WTC11 (cell line): ENCODE measurements around the gene FAM20B. TPM values are rescaled to one million over a fixed set of nuclear protein-coding genes. Genes with fewer than 3 reads are reported as not detected.

Experiments used
- ATAC-seq: fragments of 200-7000 bp; cut with Tn5 transposase; 2 replicates; pipeline ENCODE4 v1.10.0; 2021; ENCODE audit warnings: mild to moderate bottlenecking, moderate library complexity
- CTCF ChIA-PET: fragments of 300-600 bp; sonication (Branson Sonifier 250); formaldehyde crosslinking; loops from one replicate; lab custom pipeline; 2021; ENCODE audit warnings: antibody characterized with exemption; lab: Charles Lee
- POLR2A ChIA-PET: fragments of 350-600 bp; sonication (Branson Sonifier 250); formaldehyde crosslinking; loops from one replicate; lab custom pipeline; 2021; ENCODE audit warnings: antibody characterized with exemption; lab: Charles Lee
- DNase-seq: peaks from one replicate; pipeline ENCODE4 v3.0.0; 2021; ENCODE audit warnings: low spot score
- H3K27ac Mint-ChIP-seq: 2 replicates; pipeline ENCODE4 v1.8.0; 2021; ENCODE audit warnings: mixed read lengths
- H3K27me3 Mint-ChIP-seq: 2 replicates; pipeline ENCODE4 v1.8.0; 2021; ENCODE audit warnings: low read depth, mild to moderate bottlenecking, moderate library complexity, mixed read lengths
- H3K36me3 Mint-ChIP-seq: 2 replicates; pipeline ENCODE4 v1.8.0; 2021; ENCODE audit warnings: mixed read lengths
- H3K4me1 Mint-ChIP-seq: 2 replicates; pipeline ENCODE4 v1.8.0; 2022; ENCODE audit warnings: mixed read lengths
- H3K4me3 Mint-ChIP-seq: 2 replicates; pipeline ENCODE4 v1.8.0; 2021; ENCODE audit warnings: mild to moderate bottlenecking, moderate library complexity, mixed read lengths
- H3K9me3 Mint-ChIP-seq: 2 replicates; pipeline ENCODE4 v1.8.0; 2021; ENCODE audit warnings: mixed read lengths
- AR ChIP-seq: fragments of 250-450 bp; sonication (Bioruptor Pico); IDR thresholded peaks from 2 replicates; pipeline ENCODE4 v1.9.0; 2021; ENCODE audit warnings: mild to moderate bottlenecking
- CDX4 ChIP-seq: fragments of 250-450 bp; sonication (Bioruptor Pico); IDR thresholded peaks from 2 replicates; pipeline ENCODE4 v1.9.0; 2021; ENCODE audit warnings: moderate library complexity, mild to moderate bottlenecking, inconsistent platforms, borderline replicate concordance
- CREB1 ChIP-seq: sonication (generic); formaldehyde crosslinking; IDR thresholded peaks from 2 replicates; pipeline ENCODE4 v1.8.0; 2023; ENCODE audit warnings: mild to moderate bottlenecking, missing genetic modification reagents
- CREM ChIP-seq: sonication (generic); formaldehyde crosslinking; IDR thresholded peaks from 2 replicates; pipeline ENCODE4 v1.8.1; 2022; ENCODE audit warnings: mild to moderate bottlenecking, missing genetic modification reagents, moderate library complexity
- NR1H2 ChIP-seq: sonication (generic); formaldehyde crosslinking; IDR thresholded peaks from 2 replicates; pipeline ENCODE4 v1.9.0; 2021; ENCODE audit warnings: mild to moderate bottlenecking, moderate library complexity, missing genetic modification reagents
- NR2C2 ChIP-seq: sonication (generic); formaldehyde crosslinking; IDR thresholded peaks from 2 replicates; pipeline ENCODE4 v1.8.0; 2022; ENCODE audit warnings: mild to moderate bottlenecking, missing genetic modification reagents
- SMAD4 ChIP-seq: sonication (generic); formaldehyde crosslinking; IDR thresholded peaks from 2 replicates; pipeline ENCODE4 v1.8.0; 2022; ENCODE audit warnings: mild to moderate bottlenecking, missing genetic modification reagents
- TCF7 ChIP-seq: sonication (generic); formaldehyde crosslinking; IDR thresholded peaks from 2 replicates; pipeline ENCODE4 v1.8.0; 2022; ENCODE audit warnings: mild to moderate bottlenecking, low read depth, missing genetic modification reagents, moderate library complexity
- TEAD4 ChIP-seq: sonication (generic); formaldehyde crosslinking; IDR thresholded peaks from 2 replicates; pipeline ENCODE4 v1.8.0; 2022; ENCODE audit warnings: mild to moderate bottlenecking, missing genetic modification reagents
- USF1 ChIP-seq: sonication (generic); formaldehyde crosslinking; IDR thresholded peaks from 2 replicates; pipeline ENCODE4 v1.8.0; 2022; ENCODE audit warnings: mild to moderate bottlenecking, missing genetic modification reagents
- ZNF138 ChIP-seq: sonication (generic); formaldehyde crosslinking; conservative IDR thresholded peaks from 2 replicates; pipeline ENCODE4 v1.8.1; 2022; ENCODE audit warnings: mild to moderate bottlenecking, moderate library complexity, missing genetic modification reagents
- ZNF219 ChIP-seq: sonication (generic); formaldehyde crosslinking; IDR thresholded peaks from 2 replicates; pipeline ENCODE4 v1.8.0; 2023; ENCODE audit warnings: missing genetic modification reagents, mild to moderate bottlenecking, borderline replicate concordance
- ZNF232 ChIP-seq: sonication (generic); formaldehyde crosslinking; IDR thresholded peaks from 2 replicates; pipeline ENCODE4 v1.8.0; 2022; ENCODE audit warnings: mild to moderate bottlenecking, missing genetic modification reagents
- ZNF281 ChIP-seq: sonication (generic); formaldehyde crosslinking; IDR thresholded peaks from 2 replicates; pipeline ENCODE4 v1.8.0; 2023; ENCODE audit warnings: mild to moderate bottlenecking, missing genetic modification reagents
- ZSCAN18 ChIP-seq: fragments of 250-450 bp; sonication (Bioruptor Pico); IDR thresholded peaks from 2 replicates; pipeline ENCODE4 v2.1.2; 2022; ENCODE audit warnings: mild to moderate bottlenecking, moderate library complexity
- total RNA-seq: library from RNA; stranded (reverse); gene quantifications from 3 replicates; pipeline ENCODE4 v1.2.3, GENCODE V29; 2021
- TF ChIP-seq, protein P1 (sequence below): sonication (generic); formaldehyde crosslinking; IDR thresholded peaks from 2 replicates; pipeline ENCODE4 v1.8.0; 2022; ENCODE audit warnings: missing genetic modification reagents
- TF ChIP-seq, protein P2 (sequence below): fragments of 200-600 bp; IDR thresholded peaks from 2 replicates; pipeline ENCODE4 v1.8.0; 2022; ENCODE audit warnings: antibody characterized with exemption
- TF ChIP-seq, protein P3 (sequence below): sonication (generic); formaldehyde crosslinking; IDR thresholded peaks from 2 replicates; pipeline ENCODE4 v1.8.1; 2022; ENCODE audit warnings: low read depth, missing genetic modification reagents, borderline replicate concordance
- TF ChIP-seq, protein P4 (sequence below): sonication (generic); formaldehyde crosslinking; IDR thresholded peaks from 2 replicates; pipeline ENCODE4 v1.8.0; 2022; ENCODE audit warnings: mild to moderate bottlenecking, missing genetic modification reagents

Gene FAM20B
- total RNA-seq, 1 experiment from 2014 or later = 36.1 TPM

- peaks cover 10% of the 10 kb centered on the region for H3K4me1 Mint-ChIP-seq
- no peak overlapping the region for H3K27ac Mint-ChIP-seq
- TF ChIP-seq, protein P1, sequence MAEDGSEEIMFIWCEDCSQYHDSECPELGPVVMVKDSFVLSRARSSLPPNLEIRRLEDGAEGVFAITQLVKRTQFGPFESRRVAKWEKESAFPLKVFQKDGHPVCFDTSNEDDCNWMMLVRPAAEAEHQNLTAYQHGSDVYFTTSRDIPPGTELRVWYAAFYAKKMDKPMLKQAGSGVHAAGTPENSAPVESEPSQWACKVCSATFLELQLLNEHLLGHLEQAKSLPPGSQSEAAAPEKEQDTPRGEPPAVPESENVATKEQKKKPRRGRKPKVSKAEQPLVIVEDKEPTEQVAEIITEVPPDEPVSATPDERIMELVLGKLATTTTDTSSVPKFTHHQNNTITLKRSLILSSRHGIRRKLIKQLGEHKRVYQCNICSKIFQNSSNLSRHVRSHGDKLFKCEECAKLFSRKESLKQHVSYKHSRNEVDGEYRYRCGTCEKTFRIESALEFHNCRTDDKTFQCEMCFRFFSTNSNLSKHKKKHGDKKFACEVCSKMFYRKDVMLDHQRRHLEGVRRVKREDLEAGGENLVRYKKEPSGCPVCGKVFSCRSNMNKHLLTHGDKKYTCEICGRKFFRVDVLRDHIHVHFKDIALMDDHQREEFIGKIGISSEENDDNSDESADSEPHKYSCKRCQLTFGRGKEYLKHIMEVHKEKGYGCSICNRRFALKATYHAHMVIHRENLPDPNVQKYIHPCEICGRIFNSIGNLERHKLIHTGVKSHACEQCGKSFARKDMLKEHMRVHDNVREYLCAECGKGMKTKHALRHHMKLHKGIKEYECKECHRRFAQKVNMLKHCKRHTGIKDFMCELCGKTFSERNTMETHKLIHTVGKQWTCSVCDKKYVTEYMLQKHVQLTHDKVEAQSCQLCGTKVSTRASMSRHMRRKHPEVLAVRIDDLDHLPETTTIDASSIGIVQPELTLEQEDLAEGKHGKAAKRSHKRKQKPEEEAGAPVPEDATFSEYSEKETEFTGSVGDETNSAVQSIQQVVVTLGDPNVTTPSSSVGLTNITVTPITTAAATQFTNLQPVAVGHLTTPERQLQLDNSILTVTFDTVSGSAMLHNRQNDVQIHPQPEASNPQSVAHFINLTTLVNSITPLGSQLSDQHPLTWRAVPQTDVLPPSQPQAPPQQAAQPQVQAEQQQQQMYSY = no peak
- TF ChIP-seq ZNF232 (CRISPR knock-in tag) (no peak), CDX4 (CRISPR knock-in tag) (no peak), ZNF138 (CRISPR knock-in tag) (no peak), ZSCAN18 (CRISPR knock-in tag) (no peak), USF1 (CRISPR knock-in tag) (no peak), TCF7 (CRISPR knock-in tag) (no peak), AR (CRISPR knock-in tag) (no peak), ZNF219 (CRISPR knock-in tag) (no peak)
- TF ChIP-seq, protein P2, sequence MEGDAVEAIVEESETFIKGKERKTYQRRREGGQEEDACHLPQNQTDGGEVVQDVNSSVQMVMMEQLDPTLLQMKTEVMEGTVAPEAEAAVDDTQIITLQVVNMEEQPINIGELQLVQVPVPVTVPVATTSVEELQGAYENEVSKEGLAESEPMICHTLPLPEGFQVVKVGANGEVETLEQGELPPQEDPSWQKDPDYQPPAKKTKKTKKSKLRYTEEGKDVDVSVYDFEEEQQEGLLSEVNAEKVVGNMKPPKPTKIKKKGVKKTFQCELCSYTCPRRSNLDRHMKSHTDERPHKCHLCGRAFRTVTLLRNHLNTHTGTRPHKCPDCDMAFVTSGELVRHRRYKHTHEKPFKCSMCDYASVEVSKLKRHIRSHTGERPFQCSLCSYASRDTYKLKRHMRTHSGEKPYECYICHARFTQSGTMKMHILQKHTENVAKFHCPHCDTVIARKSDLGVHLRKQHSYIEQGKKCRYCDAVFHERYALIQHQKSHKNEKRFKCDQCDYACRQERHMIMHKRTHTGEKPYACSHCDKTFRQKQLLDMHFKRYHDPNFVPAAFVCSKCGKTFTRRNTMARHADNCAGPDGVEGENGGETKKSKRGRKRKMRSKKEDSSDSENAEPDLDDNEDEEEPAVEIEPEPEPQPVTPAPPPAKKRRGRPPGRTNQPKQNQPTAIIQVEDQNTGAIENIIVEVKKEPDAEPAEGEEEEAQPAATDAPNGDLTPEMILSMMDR = no peak
- no peak for ATAC-seq
- no peak for DNase-seq
- H3K9me3 Mint-ChIP-seq = no peaks in the 10 kb centered on the region
- CTCF ChIA-PET = no interaction called here
- POLR2A ChIA-PET = no interaction called here
- no peaks in the 10 kb centered on the region for H3K27me3 Mint-ChIP-seq
- H3K4me3 Mint-ChIP-seq = no peak overlapping the region
- H3K36me3 Mint-ChIP-seq = peaks cover 27% of the 10 kb centered on the region
Observed at GRCh38 chr1:179099891-179100290, 74.2 kb downstream of the FAM20B start.

- DNase-seq (no peak), ATAC-seq (no peak)
- H3K9me3 Mint-ChIP-seq = no peaks in the 10 kb centered on the region
- no peaks in the 10 kb centered on the region for H3K27me3 Mint-ChIP-seq
- H3K4me3 Mint-ChIP-seq = no peak overlapping the region
- H3K4me1 Mint-ChIP-seq = peaks cover 15% of the 10 kb centered on the region
- H3K27ac Mint-ChIP-seq = no peak overlapping the region
- CTCF ChIA-PET = interaction anchor here (0.7 to 1.6 kb wide), 3 partner anchors 14 to 637 kb away, joined by 3 to 7 read pairs (median 4); no protein-coding TSS in a partner anchor
- H3K36me3 Mint-ChIP-seq = peaks cover 20% of the 10 kb centered on the region
- POLR2A ChIA-PET = no interaction called here
- TF ChIP-seq TEAD4 (CRISPR knock-in tag) (no peak), NR1H2 (CRISPR knock-in tag) (no peak), CREM (CRISPR knock-in tag) (no peak), CREB1 (CRISPR knock-in tag) (no peak), ZNF281 (no peak), NR2C2 (no peak), SMAD4 (CRISPR knock-in tag) (no peak)
- TF ChIP-seq, protein P3, sequence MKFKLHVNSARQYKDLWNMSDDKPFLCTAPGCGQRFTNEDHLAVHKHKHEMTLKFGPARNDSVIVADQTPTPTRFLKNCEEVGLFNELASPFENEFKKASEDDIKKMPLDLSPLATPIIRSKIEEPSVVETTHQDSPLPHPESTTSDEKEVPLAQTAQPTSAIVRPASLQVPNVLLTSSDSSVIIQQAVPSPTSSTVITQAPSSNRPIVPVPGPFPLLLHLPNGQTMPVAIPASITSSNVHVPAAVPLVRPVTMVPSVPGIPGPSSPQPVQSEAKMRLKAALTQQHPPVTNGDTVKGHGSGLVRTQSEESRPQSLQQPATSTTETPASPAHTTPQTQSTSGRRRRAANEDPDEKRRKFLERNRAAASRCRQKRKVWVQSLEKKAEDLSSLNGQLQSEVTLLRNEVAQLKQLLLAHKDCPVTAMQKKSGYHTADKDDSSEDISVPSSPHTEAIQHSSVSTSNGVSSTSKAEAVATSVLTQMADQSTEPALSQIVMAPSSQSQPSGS (CRISPR knock-in tag) = no peak
- TF ChIP-seq, protein P4, sequence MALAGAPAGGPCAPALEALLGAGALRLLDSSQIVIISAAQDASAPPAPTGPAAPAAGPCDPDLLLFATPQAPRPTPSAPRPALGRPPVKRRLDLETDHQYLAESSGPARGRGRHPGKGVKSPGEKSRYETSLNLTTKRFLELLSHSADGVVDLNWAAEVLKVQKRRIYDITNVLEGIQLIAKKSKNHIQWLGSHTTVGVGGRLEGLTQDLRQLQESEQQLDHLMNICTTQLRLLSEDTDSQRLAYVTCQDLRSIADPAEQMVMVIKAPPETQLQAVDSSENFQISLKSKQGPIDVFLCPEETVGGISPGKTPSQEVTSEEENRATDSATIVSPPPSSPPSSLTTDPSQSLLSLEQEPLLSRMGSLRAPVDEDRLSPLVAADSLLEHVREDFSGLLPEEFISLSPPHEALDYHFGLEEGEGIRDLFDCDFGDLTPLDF (CRISPR knock-in tag) = no peak
Observed at GRCh38 chr1:179101566-179101965, 75.9 kb downstream of the FAM20B start.
